OCI-LY3 (cell line): Measurements from ENCODE around the gene PLEKHA4.

ENCODE experiments used
- EZH2phosphoT487 ChIP-seq: fragments of 200-600 bp; shearing (Covaris generic); IDR thresholded peaks from 2 replicates; pipeline ENCODE4 v1.6.1; 2018; ENCODE audit warnings: antibody characterized with exemption, mixed run types, low read depth
- TF ChIP-seq, protein P1 (sequence below): fragments of 200-600, 300-600 bp; sonication (generic); IDR thresholded peaks from 2 replicates; pipeline ENCODE4 v1.5.1; 2014; ENCODE audit warnings: antibody characterized with exemption, low read length, low read depth

DNA sequence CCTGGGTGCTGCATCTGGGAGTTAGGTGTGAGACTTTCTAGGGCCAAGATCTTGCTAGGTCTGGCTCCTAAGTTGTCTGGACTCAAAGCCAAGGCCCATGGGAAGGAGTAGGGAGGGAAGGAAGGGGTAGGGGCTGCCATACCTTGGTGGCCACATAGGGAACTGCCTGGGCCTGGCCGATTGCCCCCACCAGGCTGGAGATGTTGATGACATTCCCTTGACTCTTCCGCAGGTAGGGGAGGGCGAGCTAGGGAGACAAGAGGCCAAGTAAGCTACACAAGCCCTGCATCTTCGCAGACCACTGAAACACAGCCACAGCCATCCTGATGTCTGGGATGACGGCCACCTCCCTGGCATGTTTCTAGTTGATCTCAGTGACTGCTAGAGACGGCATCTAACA lies 53.5 kb downstream of the PLEKHA4 start:
- TF ChIP-seq, protein P1, sequence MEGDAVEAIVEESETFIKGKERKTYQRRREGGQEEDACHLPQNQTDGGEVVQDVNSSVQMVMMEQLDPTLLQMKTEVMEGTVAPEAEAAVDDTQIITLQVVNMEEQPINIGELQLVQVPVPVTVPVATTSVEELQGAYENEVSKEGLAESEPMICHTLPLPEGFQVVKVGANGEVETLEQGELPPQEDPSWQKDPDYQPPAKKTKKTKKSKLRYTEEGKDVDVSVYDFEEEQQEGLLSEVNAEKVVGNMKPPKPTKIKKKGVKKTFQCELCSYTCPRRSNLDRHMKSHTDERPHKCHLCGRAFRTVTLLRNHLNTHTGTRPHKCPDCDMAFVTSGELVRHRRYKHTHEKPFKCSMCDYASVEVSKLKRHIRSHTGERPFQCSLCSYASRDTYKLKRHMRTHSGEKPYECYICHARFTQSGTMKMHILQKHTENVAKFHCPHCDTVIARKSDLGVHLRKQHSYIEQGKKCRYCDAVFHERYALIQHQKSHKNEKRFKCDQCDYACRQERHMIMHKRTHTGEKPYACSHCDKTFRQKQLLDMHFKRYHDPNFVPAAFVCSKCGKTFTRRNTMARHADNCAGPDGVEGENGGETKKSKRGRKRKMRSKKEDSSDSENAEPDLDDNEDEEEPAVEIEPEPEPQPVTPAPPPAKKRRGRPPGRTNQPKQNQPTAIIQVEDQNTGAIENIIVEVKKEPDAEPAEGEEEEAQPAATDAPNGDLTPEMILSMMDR, result no peak
- no peak for TF ChIP-seq EZH2phosphoT487
